Vagina (tissue), 2 donors: ENCODE data around the gene DDX46.

Experiments
- CTCF ChIP-seq, 3 experiments: fragments of 450-650 bp in 2 of 3; fragments of 200-600 bp in 1 of 3; sonication (generic) in 1 of 3; IDR thresholded peaks; one replicate each; pipeline ENCODE4 v1.5.1; 2017 to 2019; ENCODE audit warnings: antibody characterized with exemption in 3 of 3, mild to moderate bottlenecking in 2 of 3, moderate library complexity in 2 of 3
- POLR2AphosphoS5 ChIP-seq, 2 donors: sonication (generic); formaldehyde crosslinking; IDR thresholded peaks; one replicate each; pipeline ENCODE4 v1.9.0; 2017; ENCODE audit warnings: antibody characterized with exemption in 2 of 2, mild to moderate bottlenecking in 2 of 2, low read depth in 1 of 2; ENCODE audit not compliant: insufficient read depth in 1 of 2

GRCh38 chr5:134864707-134865106 lies 106.1 kb downstream of the DDX46 start:
- TF ChIP-seq CTCF (IDR thresholded peaks at IDR 0.05): no peak
- no peak for TF ChIP-seq POLR2AphosphoS5 (IDR thresholded peaks at IDR 0.05; ENCODE audit: insufficient read depth in 1 of 2, low read depth in 1 of 2)
